ENCODE data around the gene JAK2.

GRCh38 chr9:5122116-5122515, 137.0 kb downstream of the JAK2 start:
- TF ChIP-seq POLR2A (IDR thresholded peaks at IDR 0.05; ENCODE audit: low read length) (no peak), ELK1 (IDR thresholded peaks at IDR 0.05; ENCODE audit: low read depth, low read length) (no peak), TFCP2L1 (CRISPR knock-in tag; IDR thresholded peaks at IDR 0.05) (no peak), EP300 (IDR thresholded peaks at IDR 0.05) (no peak), POLR2AphosphoS2 (conservative IDR thresholded peaks at IDR 0.05; ENCODE audit: low read length) (no peak)
- TF ChIP-seq, protein P1, sequence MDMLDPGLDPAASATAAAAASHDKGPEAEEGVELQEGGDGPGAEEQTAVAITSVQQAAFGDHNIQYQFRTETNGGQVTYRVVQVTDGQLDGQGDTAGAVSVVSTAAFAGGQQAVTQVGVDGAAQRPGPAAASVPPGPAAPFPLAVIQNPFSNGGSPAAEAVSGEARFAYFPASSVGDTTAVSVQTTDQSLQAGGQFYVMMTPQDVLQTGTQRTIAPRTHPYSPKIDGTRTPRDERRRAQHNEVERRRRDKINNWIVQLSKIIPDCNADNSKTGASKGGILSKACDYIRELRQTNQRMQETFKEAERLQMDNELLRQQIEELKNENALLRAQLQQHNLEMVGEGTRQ (IDR thresholded peaks at IDR 0.05), result no peak
- TF ChIP-seq, protein P2, sequence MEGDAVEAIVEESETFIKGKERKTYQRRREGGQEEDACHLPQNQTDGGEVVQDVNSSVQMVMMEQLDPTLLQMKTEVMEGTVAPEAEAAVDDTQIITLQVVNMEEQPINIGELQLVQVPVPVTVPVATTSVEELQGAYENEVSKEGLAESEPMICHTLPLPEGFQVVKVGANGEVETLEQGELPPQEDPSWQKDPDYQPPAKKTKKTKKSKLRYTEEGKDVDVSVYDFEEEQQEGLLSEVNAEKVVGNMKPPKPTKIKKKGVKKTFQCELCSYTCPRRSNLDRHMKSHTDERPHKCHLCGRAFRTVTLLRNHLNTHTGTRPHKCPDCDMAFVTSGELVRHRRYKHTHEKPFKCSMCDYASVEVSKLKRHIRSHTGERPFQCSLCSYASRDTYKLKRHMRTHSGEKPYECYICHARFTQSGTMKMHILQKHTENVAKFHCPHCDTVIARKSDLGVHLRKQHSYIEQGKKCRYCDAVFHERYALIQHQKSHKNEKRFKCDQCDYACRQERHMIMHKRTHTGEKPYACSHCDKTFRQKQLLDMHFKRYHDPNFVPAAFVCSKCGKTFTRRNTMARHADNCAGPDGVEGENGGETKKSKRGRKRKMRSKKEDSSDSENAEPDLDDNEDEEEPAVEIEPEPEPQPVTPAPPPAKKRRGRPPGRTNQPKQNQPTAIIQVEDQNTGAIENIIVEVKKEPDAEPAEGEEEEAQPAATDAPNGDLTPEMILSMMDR (IDR thresholded peaks at IDR 0.05), result no peak

Data from A549 (cell line).